HCT116 (cell line): Measurements from ENCODE around the gene IPO13. TPM values are rescaled to one million over a fixed set of nuclear protein-coding genes. Genes with fewer than 3 reads are reported as not detected.

Experiments
- ATAC-seq: fragments of 200-7000 bp; cut with Tn5 transposase; 2 replicates; pipeline ENCODE4 v1.9.1; 2020; ENCODE audit warnings: mild to moderate bottlenecking, moderate library complexity
- BruUV-seq: library from RNA; stranded (reverse); fragments of 400-500 nt; replicated peaks from 2 replicates; lab custom pipeline; 2021; lab: Mats Ljungman, UMichigan
- CTCF ChIA-PET: fragments of 300-600 bp; sonication (Branson Sonifier 250); formaldehyde crosslinking; loops from one replicate; lab custom pipeline; 2021; ENCODE audit warnings: antibody characterized with exemption; lab: Charles Lee
- POLR2A ChIA-PET: fragments of 300-600, 350-600 bp; sonication (Branson Sonifier 250); formaldehyde crosslinking; loops from one replicate; lab custom pipeline; 2021; ENCODE audit warnings: antibody characterized with exemption; lab: Charles Lee
- RAD21 ChIA-PET, 2 experiments: fragments of 300-600 bp; sonication (Branson Sonifier 250); formaldehyde crosslinking; loops; one replicate each; lab custom pipeline; 2023; ENCODE audit warnings: low total read pairs in 2 of 2; ENCODE audit not compliant: uncharacterized antibody in 2 of 2, unreplicated experiment in 2 of 2, low non-redundant PET in 1 of 2; lab: Charles Lee
- DNase-seq: peaks from one replicate; pipeline ENCODE4 v3.0.0-alpha.2; 2010; ENCODE audit warnings: low read depth, low spot score
- H2AFZ ChIP-seq: fragments of 200-600 bp; shearing (Covaris generic), sonication (generic); 2 replicates; pipeline ENCODE4 v1.6.1; 2017; ENCODE audit warnings: low read depth, mixed run types, mixed read lengths, antibody characterized with exemption, low read length; ENCODE audit not compliant: poor library complexity, severe bottlenecking
- H3K27ac ChIP-seq: 2 replicates; pipeline ENCODE4 v1.5.1; 2012; ENCODE audit warnings: low read depth, low read length
- H3K27me3 ChIP-seq: fragments of 200-600 bp; sonication (generic); 2 replicates; pipeline ENCODE4 v1.6.1; 2016; ENCODE audit warnings: mixed run types, low read length, mixed read lengths; ENCODE audit not compliant: insufficient read depth
- H3K36me3 ChIP-seq, 2 experiments: fragments of 200-500 bp in 1 of 2; fragments of 200-600 bp in 1 of 2; sonication (Bioruptor generic) in 1 of 2; sonication (generic) in 1 of 2; 2 replicates each; pipeline versions ENCODE4 v1.5.1 to v1.6.1; 2014 to 2016; ENCODE audit warnings: low read length in 2 of 2, inconsistent platforms in 1 of 2, mixed read lengths in 1 of 2, mixed run types in 1 of 2; ENCODE audit not compliant: insufficient read depth in 2 of 2, control insufficient read depth in 1 of 2
- H3K4me1 ChIP-seq, 2 experiments: fragments of 200-600 bp in 1 of 2; sonication (generic) in 1 of 2; 2 replicates each; pipeline versions ENCODE4 v1.5.1 to v1.6.1; 2012 to 2017; ENCODE audit warnings: low read length in 2 of 2, inconsistent platforms in 1 of 2, mild to moderate bottlenecking in 1 of 2, mixed read lengths in 1 of 2, mixed run types in 1 of 2, moderate library complexity in 1 of 2; ENCODE audit not compliant: insufficient read depth in 2 of 2, control insufficient read depth in 1 of 2
- H3K4me2 ChIP-seq: fragments of 200-600 bp; sonication (generic); 2 replicates; pipeline ENCODE4 v1.6.1; 2017; ENCODE audit warnings: mixed run types, low read length, mixed read lengths
- H3K4me3 ChIP-seq, 2 experiments: fragments of 200-600 bp in 1 of 2; sonication (generic) in 1 of 2; replicated peaks in 1 of 2; 2 replicates each; pipeline ENCODE4 v1.5.1; 2011 to 2016; ENCODE audit warnings: low read length in 2 of 2, control low read depth in 1 of 2, low read depth in 1 of 2, mild to moderate bottlenecking in 1 of 2, mixed read lengths in 1 of 2, mixed run types in 1 of 2
- H3K79me2 ChIP-seq: fragments of 200-600 bp; sonication (generic); 2 replicates; pipeline ENCODE4 v1.6.1; 2017; ENCODE audit warnings: mild to moderate bottlenecking, mixed run types, low read length, moderate library complexity, mixed read lengths; ENCODE audit not compliant: insufficient read depth
- H3K9ac ChIP-seq: fragments of 200-600 bp; sonication (generic); 2 replicates; pipeline ENCODE4 v1.6.1; 2016; ENCODE audit warnings: low read length, mixed read lengths
- H3K9me2 ChIP-seq: fragments of 200-600 bp; sonication (generic), shearing (Covaris generic); 2 replicates; pipeline ENCODE4 v1.6.1; 2017; ENCODE audit warnings: mixed run types, mild to moderate bottlenecking, moderate library complexity; ENCODE audit not compliant: insufficient read depth
- H3K9me3 ChIP-seq, 2 experiments: fragments of 200-500 bp in 1 of 2; fragments of 200-600 bp in 1 of 2; sonication (Bioruptor generic) in 1 of 2; sonication (generic) in 1 of 2; 2 replicates each; pipeline ENCODE4 v1.6.1; 2014 to 2017; ENCODE audit warnings: low read length in 2 of 2, mixed read lengths in 2 of 2, inconsistent platforms in 1 of 2, low read depth in 1 of 2, mild to moderate bottlenecking in 1 of 2, mixed run types in 1 of 2, moderate library complexity in 1 of 2; ENCODE audit not compliant: control insufficient read depth in 1 of 2, insufficient read depth in 1 of 2
- H4K20me1 ChIP-seq: fragments of 200-600 bp; sonication (generic), shearing (Covaris generic); 2 replicates; pipeline ENCODE4 v1.6.1; 2017; ENCODE audit warnings: mixed run types, mild to moderate bottlenecking, moderate library complexity; ENCODE audit not compliant: insufficient read depth
- CBX3 ChIP-seq: IDR thresholded peaks from 2 replicates; pipeline ENCODE4 v1.6.1; 2012; ENCODE audit warnings: low read depth
- CEBPB ChIP-seq: IDR thresholded peaks from 2 replicates; pipeline ENCODE4 v1.6.1; 2012; ENCODE audit warnings: low read depth
- EGR1 ChIP-seq: IDR thresholded peaks from 2 replicates; pipeline ENCODE4 v1.6.1; 2012; ENCODE audit warnings: low read depth
- ELF1 ChIP-seq: IDR thresholded peaks from 2 replicates; pipeline ENCODE4 v1.6.1; 2012; ENCODE audit warnings: low read depth, borderline replicate concordance
- EZH2 ChIP-seq: fragments of 200-600 bp; sonication (generic); IDR thresholded peaks from 2 replicates; pipeline ENCODE4 v1.6.1; 2017; ENCODE audit warnings: antibody characterized with exemption, mixed run types
- EZH2phosphoT487 ChIP-seq: fragments of 200-600 bp; IDR thresholded peaks from 2 replicates; pipeline ENCODE4 v1.6.1; 2018; ENCODE audit warnings: antibody characterized with exemption, borderline replicate concordance
- FOSL1 ChIP-seq: IDR thresholded peaks from 2 replicates; pipeline ENCODE4 v1.6.1; 2012; ENCODE audit warnings: low read depth
- JUND ChIP-seq: IDR thresholded peaks from 2 replicates; pipeline ENCODE4 v1.6.1; 2012
- POLR2A ChIP-seq: IDR thresholded peaks from 2 replicates; pipeline ENCODE4 v1.7.0; 2011; ENCODE audit warnings: borderline replicate concordance; ENCODE audit not compliant: insufficient read depth, insufficient read length; ENCODE audit errors: extremely low read depth
- POLR2AphosphoS5 ChIP-seq: IDR thresholded peaks from 2 replicates; pipeline ENCODE4 v1.6.1; 2011; ENCODE audit warnings: mild to moderate bottlenecking, low read depth, low read length, moderate library complexity
- RAD21 ChIP-seq: IDR thresholded peaks from 2 replicates; pipeline ENCODE4 v1.6.1; 2012; ENCODE audit warnings: low read depth, mild to moderate bottlenecking
- REST ChIP-seq: IDR thresholded peaks from 2 replicates; pipeline ENCODE4 v1.6.1; 2012; ENCODE audit warnings: low read depth
- SIN3A ChIP-seq: IDR thresholded peaks from 2 replicates; pipeline ENCODE4 v1.6.1; 2012; ENCODE audit warnings: low read depth
- SP1 ChIP-seq: IDR thresholded peaks from 2 replicates; pipeline ENCODE4 v1.6.1; 2012; ENCODE audit warnings: low read depth
- TCF7L2 ChIP-seq: IDR thresholded peaks from 2 replicates; pipeline ENCODE4 v1.7.0; 2011; ENCODE audit warnings: borderline replicate concordance, inconsistent platforms; ENCODE audit not compliant: insufficient read depth, insufficient read length; ENCODE audit errors: extremely low read depth
- ZFX ChIP-seq: fragments of 450-650 bp; IDR thresholded peaks from 2 replicates; pipeline ENCODE4 v1.6.1; 2017
- intact Hi-C: fragments of 100-400 bp; cut with micrococcal nuclease; formaldehyde crosslinking; loops from 2 replicates; pipeline ENCODE4 v1.10.0; 2022
- total RNA-seq: library from RNA; stranded (reverse); gene quantifications from one replicate; pipeline ENCODE4 v1.2.1, GENCODE V29; 2021; ENCODE audit not compliant: unreplicated experiment
- TF ChIP-seq, protein P1 (sequence below): IDR thresholded peaks from 2 replicates; pipeline ENCODE4 v1.6.1; 2011; ENCODE audit warnings: mild to moderate bottlenecking, low read length, moderate library complexity; ENCODE audit not compliant: insufficient replicate concordance; ENCODE audit errors: extremely low read depth
- TF ChIP-seq, protein P2 (sequence below): IDR thresholded peaks from 2 replicates; pipeline ENCODE4 v1.6.1; 2012
- TF ChIP-seq, protein P3 (sequence below): IDR thresholded peaks from 2 replicates; pipeline ENCODE4 v1.6.1; 2012

IPO13 gene
- total RNA-seq, 1 experiment from 2014 or later = 18.7 TPM

DNA sequence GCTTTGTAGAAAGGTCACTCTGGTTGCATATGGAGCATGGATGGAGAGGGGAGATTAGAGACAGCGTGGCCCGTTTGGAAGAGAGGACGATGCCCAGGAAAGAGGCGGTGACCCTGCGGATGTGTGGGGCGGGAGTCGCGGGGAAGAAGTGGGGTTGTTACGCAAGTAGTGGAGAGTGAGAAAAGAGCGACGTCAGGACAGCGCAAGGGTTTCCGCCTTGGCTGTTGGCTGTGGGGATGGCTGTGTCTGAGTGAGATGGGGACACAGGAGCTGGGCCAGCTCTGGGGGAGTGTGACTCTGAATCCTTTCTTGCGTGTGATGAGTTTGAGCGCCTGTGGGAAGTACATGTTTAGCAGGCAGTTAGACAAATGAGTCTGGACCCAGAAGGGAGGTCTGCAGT is 36.1 kb downstream of the IPO13 start:
- Histone ChIP-seq H3K9me2 (no peaks in the 10 kb centered on the region), H3K9me3 (no peaks in the 10 kb centered on the region), H3K27ac (no peak overlapping the region), H3K36me3 (peaks cover 6 to 53% of the 10 kb centered on the region in 2 experiments; a peak in 2 of 4 replicates), H3K4me1 (peaks cover 7 to 22% of the 10 kb centered on the region in 2 experiments; a peak in 3 of 4 replicates), H2AFZ (no peak overlapping the region), H3K4me3 (no peak overlapping the region), H3K79me2 (peaks cover 51% of the 10 kb centered on the region), H3K4me2 (no peak overlapping the region), H4K20me1 (no peaks in the 10 kb centered on the region), H3K9ac (no peak overlapping the region), H3K27me3 (no peaks in the 10 kb centered on the region)
- ATAC-seq (no peak), DNase-seq (no peak)
- CTCF ChIA-PET = no interaction called here
- TF ChIP-seq EGR1 (no peak), FOSL1 (no peak), ELF1 (no peak), CBX3 (no peak), POLR2A (no peak), TCF7L2 (no peak), ZFX (no peak), SIN3A (no peak), RAD21 (no peak), CEBPB (no peak), SP1 (no peak), EZH2 (no peak), POLR2AphosphoS5 (no peak), JUND (no peak), REST (no peak), EZH2phosphoT487 (no peak)
- TF ChIP-seq, protein P1, sequence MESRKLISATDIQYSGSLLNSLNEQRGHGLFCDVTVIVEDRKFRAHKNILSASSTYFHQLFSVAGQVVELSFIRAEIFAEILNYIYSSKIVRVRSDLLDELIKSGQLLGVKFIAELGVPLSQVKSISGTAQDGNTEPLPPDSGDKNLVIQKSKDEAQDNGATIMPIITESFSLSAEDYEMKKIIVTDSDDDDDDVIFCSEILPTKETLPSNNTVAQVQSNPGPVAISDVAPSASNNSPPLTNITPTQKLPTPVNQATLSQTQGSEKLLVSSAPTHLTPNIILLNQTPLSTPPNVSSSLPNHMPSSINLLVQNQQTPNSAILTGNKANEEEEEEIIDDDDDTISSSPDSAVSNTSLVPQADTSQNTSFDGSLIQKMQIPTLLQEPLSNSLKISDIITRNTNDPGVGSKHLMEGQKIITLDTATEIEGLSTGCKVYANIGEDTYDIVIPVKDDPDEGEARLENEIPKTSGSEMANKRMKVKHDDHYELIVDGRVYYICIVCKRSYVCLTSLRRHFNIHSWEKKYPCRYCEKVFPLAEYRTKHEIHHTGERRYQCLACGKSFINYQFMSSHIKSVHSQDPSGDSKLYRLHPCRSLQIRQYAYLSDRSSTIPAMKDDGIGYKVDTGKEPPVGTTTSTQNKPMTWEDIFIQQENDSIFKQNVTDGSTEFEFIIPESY = no peak
- TF ChIP-seq, protein P2, sequence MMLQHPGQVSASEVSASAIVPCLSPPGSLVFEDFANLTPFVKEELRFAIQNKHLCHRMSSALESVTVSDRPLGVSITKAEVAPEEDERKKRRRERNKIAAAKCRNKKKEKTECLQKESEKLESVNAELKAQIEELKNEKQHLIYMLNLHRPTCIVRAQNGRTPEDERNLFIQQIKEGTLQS = no peak
- TF ChIP-seq, protein P3, sequence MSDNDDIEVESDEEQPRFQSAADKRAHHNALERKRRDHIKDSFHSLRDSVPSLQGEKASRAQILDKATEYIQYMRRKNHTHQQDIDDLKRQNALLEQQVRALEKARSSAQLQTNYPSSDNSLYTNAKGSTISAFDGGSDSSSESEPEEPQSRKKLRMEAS = no peak
- intact Hi-C loops = no loop called here
- RAD21 ChIA-PET = no interaction called here
- POLR2A ChIA-PET = no interaction called here
- no TSS peak for BruUV-seq
